Stimulated activated CD8-positive, alpha-beta memory T cell treated with anti-CD3 and anti-CD28 coated beads, Interleukin-12 subunit alpha, Interleukin-12 subunit beta, amount 100 ng/mL, for 24 hours (primary cell): Measurements from ENCODE around the gene LIMS1.

Experiments
- DNase-seq: peaks from one replicate; pipeline ENCODE4 v3.0.0-alpha.2; 2020; ENCODE audit errors: extremely low read depth

Gene LIMS1

GRCh38 chr2:108614659-108615058 is 80.4 kb downstream of the LIMS1 start:
- no peak for DNase-seq

- no peak for DNase-seq
Measured at GRCh38 chr2:108615480-108616090, 81.3 kb downstream of the LIMS1 start.

DNA sequence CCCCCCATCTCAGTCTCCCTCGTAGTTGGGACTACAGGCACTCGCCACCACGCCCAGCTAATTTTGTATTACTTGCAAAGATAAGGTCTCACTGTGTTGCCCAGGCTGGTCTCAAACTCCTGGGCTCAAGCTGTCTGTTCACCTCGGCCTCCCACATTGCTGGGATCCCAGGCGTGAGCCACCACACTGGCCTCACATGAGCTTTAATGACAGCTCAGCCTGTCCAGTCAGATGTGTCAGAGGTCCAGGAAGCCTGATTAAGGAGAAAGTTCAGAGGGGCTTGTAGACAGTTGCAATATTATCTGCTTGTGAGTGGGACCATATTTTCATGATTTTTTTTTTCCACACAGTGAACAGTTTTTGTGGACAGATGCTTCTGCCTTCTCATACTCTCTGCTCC is 82.0 kb downstream of the LIMS1 start:
- no peak for DNase-seq

DNA sequence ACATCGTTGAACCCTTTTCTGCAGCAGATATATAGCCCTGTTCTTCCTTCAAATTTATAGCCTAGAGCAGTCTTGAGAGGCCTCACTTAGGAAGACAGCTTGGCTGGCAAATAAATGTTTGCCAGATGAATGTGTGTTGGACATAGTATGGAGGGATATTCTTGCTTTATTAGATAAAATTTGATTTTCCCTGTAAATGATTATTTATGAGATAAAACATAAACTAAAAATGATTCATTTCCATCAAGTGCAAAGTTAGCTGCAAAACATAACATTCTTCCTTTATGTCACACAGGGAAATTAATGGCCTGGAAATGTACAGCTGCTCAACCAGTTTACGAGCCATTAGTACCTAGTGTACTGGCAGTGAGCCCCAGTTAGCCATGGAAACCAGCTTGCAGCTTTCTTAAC is 82.5 kb downstream of the LIMS1 start:
- DNase-seq = no peak

DNA sequence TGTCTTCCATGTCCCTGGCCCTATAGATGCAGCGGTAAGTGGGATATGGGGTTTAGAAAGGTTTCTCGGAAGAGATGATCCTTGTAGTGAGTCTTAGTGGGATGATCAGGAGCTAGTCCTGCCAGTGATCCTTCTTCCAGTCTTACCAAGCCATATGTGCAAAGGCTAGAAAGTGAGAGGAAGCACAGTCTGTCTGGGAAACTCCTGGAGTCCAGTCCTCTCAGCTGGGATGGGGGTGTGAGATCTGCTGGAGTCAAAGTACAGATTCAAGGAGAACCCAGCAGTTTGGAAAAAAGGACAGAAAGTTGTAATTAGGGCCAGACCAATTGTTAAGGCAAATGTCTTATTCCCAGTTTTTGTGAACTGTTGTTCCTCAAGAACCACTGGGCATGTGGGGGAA is 83.3 kb downstream of the LIMS1 start:
- no peak for DNase-seq

GRCh38 chr2:108619925-108620620 is 85.8 kb downstream of the LIMS1 start:
- DNase-seq = no peak

DNA sequence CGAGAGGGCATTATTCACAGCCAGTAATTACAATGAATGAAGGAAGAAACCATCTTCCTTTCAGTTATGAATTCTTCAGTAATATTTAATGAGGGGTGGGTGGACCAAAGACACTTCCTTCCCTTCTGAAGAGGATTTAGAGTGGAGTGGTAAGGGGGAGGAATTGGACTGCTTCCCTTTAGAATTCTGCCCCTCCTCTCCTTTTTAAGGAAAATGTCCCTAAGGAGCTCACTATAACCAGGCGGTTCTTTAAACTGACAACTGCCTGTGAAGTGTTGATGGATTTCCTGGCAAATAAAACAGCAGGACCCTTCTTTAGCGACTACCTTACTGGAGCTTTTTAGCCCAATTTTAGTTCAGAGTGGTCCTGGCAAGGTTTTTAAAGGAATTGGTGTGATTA is 86.4 kb downstream of the LIMS1 start:
- no peak for DNase-seq

GRCh38 chr2:108621087-108621559 is 86.9 kb downstream of the LIMS1 start:
- no peak for DNase-seq

GRCh38 chr2:108621687-108622681 is 87.7 kb downstream of the LIMS1 start:
- no peak for DNase-seq

DNA sequence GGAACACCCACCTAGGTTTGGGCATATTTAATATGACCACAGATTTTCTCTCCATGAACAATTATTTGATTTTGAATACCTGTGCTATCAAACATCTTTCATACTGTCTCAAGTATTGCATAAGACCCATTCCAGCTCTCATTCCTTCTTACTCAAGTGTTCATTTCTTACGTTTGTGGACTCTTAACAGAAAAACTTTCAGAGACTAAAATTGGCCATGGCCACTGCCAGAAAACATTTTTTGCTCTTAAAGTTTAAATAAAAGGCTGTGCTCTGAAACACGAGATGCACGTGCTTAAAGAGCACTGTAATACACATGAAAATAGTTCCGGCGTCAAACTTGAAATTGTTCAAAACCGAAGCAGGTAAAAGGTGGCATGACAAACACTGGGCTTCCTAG is 89.3 kb downstream of the LIMS1 start:
- DNase-seq = no peak

GRCh38 chr2:108625186-108625827 is 91.0 kb downstream of the LIMS1 start:
- no peak for DNase-seq

DNA sequence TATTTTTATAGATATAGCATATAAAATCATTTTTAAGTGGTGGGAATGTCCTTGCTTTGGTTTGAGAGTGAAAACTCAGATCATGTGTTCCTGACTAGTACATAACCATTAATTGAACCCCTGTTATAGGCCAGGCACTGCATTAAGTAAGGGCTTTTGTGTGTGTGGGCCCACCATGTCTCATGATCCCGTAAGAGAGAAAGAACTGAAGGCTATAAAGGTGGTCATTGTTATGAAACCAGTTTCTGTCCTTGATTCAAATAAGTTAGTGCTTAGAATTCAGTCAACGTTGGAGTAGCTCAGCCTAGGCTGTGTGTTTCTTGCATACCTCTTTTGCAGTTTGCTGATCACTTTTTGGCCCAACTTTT is 91.5 kb downstream of the LIMS1 start:
- no peak for DNase-seq

DNA sequence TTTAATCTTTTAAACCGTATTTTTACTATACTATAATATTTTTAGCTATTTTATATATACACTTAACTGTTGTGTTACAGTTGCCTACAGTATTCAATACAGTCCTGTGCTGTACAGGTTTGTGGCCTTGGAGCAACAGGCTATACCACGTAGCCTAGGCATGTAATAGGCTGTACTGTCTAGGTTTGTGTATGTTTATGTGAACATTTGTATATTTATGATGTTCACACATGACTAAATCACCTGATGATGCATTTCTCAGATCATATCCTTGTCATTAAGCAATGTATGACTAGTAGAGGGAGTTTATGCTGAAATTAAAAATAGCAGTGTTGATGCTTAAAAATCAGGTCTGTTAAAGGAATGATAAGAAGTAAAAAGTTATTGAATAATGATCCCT is 92.7 kb downstream of the LIMS1 start:
- DNase-seq = no peak

- DNase-seq = no peak
Measured at GRCh38 chr2:108627911-108628567, 93.8 kb downstream of the LIMS1 start.

GRCh38 chr2:108628936-108629335 is 94.7 kb downstream of the LIMS1 start:
- DNase-seq = no peak

DNA sequence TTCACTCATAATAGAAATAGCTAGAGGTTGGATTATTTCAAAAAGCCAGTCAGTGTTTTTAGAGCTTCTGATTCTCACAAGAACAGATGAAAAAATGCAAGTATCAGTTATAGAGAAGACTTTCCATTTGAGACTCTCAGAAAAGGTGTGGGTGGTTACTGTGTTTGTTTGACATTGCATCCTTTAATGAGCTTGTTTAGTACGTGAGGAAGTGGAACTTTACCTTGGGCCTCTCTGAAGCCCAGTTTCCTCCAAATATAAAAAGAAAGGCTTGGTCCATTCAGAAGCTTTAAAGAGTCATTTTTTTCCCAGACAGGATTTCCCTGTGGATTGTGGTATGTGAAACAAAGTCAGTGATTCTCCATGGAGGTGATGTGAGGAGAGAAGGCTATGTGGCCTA is 95.1 kb downstream of the LIMS1 start:
- DNase-seq = no peak

DNA sequence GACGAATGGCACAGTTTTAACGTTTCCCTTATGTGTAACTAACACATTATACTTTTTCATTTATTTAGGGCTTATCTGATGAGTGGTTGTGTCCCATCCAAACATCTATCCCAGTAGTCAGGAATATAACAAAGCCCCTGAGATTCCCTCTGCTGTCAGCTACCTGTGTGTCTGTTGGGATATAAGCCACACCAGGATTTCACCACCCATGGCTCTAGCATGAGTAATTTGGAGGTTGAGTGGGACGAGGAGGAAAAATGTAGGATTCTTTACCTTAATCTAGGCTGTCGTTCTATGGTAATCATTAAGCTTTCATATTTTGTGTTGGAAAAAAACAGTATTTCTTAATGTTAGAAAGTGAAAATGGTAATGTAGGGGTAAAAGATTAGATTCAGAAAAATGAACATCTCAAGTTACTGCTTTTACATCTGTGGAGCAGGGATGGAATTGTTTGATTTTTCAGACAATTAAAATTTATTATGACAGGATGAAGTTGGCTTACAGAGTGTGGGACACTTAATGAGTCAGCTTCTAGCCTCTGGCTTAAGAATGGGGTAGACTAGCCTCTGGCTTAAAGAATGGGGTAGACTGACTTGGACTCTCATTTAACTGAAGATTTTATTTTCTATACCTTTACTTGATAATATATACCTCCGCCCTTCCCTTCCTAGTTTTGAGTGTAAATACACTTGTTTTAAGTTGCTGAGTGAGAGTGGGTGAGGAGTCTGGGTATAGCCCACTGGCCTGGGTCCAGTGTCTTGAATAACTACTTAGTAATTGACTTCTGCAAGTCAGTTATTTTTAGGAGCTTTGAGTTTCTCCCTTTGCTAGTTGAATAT is 96.5 kb downstream of the LIMS1 start:
- no peak for DNase-seq

DNA sequence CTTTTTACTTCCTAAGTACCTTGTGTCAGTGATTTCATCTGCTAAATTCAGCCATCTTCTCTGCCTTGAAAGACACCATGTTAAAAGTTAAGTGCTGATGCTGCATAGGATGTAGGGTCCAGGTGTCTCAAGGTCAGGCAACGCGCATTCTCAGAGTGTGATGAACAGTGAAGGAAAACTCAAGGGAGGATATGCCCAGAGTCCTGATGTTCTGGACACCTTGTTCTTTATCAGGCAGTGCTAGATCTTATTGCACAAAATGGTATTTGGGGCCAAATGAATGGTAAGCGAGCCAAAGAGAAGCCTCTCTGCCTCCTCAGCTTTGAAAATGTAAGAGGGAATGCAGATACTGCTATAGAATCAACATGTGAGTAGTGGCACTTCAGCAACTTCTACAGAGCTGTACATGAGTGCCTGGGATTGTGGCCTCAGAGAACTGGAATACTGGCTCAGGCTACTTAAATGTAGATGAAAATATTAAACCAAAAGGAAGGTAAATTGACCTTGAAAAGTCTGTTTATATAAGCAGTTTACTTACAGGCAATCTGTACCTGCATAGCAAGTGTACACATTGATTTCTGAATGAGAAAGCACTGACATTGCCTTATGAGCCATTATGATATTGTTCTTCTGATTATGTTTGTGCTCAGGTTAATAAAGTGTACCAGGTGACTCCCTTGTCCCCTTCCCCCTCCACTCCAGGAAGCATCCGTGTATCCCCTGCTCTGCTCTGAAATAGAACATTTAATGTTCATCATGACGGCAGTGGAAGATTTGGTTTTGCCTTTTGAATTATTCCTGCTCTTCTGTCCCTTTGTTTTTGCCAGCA is 98.3 kb downstream of the LIMS1 start:
- DNase-seq = no peak

DNA sequence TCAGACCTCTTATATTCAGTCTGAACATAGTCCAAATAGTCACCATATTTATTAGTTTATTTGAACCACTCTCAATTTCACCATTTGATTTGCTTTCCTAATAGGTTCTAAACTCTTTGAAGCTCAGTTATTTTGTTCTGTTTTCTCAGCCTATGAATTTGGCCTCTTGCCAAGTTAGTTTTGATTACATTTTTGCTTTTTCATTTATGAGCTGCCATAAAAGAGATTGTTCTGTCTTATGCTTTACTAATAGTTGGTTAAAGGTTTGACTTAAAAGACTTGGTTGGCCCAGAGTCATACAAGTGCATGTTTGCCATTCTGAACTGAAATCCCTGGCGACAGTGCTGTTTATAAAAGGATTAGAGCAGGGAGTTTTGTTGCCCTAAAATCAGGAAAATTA is 99.1 kb downstream of the LIMS1 start:
- DNase-seq = no peak

DNA sequence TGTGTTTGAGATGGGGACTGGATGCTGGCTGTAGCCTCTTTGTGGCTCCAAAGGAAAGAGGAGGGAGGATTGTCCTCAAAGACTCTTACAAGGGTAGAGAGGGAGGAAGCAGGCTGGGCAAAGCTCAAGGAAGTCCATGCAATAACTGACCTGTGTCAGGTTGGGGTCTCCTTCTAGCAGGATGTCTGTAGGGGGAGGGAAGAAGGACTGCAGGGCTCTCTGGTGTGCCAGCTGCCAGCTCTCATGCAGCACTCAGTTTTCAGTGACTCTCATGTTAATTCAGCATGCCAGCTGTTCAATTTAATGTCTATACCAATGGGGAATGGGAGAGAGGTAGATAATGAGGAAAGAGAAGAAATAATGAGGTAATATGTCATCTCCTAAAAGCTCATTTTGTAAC is 99.7 kb downstream of the LIMS1 start:
- no peak for DNase-seq
